Osteocyte (in vitro differentiated cells): ENCODE results near the gene ZBTB49. TPM values are rescaled to one million over a fixed set of nuclear protein-coding genes. Genes with fewer than 3 reads are reported as not detected.
A peak's percentile ranks its signal among the peaks of the same experiment; 100 is the strongest.

Experiments used
- DNase-seq: peaks from one replicate; pipeline ENCODE4 v3.0.0; 2021; ENCODE audit warnings: mixed read lengths; ENCODE audit not compliant: unreplicated experiment; ENCODE audit errors: extremely low spot score
- H3K27ac Mint-ChIP-seq: one replicate; pipeline ENCODE4 v1.8.0; 2021; ENCODE audit warnings: mild to moderate bottlenecking, mixed read lengths; ENCODE audit not compliant: unreplicated experiment
- H3K27me3 Mint-ChIP-seq: one replicate; pipeline ENCODE4 v1.8.0; 2021; ENCODE audit warnings: mixed read lengths; ENCODE audit not compliant: unreplicated experiment
- H3K36me3 Mint-ChIP-seq: one replicate; pipeline ENCODE4 v1.8.0; 2021; ENCODE audit warnings: mixed read lengths; ENCODE audit not compliant: unreplicated experiment
- H3K4me1 Mint-ChIP-seq: one replicate; pipeline ENCODE4 v1.8.0; 2021; ENCODE audit warnings: mixed read lengths; ENCODE audit not compliant: unreplicated experiment
- H3K4me3 Mint-ChIP-seq: one replicate; pipeline ENCODE4 v1.8.0; 2021; ENCODE audit warnings: mild to moderate bottlenecking, moderate library complexity, mixed read lengths; ENCODE audit not compliant: unreplicated experiment
- H3K9me3 Mint-ChIP-seq: one replicate; pipeline ENCODE4 v1.8.0; 2021; ENCODE audit warnings: mixed read lengths; ENCODE audit not compliant: unreplicated experiment
- total RNA-seq: library from RNA; stranded (reverse); gene quantifications from 2 replicates; pipeline ENCODE4 v1.2.1, GENCODE V29; 2021
- TF ChIP-seq, protein P1 (sequence below): fragments of 200-600 bp; sonication (generic); IDR thresholded peaks from 2 replicates; pipeline ENCODE4 v1.5.0; 2021; ENCODE audit warnings: antibody characterized with exemption, mild to moderate bottlenecking, moderate library complexity

Gene ZBTB49
- total RNA-seq, 1 donor from 2014 or later, result 6.4 TPM

DNA sequence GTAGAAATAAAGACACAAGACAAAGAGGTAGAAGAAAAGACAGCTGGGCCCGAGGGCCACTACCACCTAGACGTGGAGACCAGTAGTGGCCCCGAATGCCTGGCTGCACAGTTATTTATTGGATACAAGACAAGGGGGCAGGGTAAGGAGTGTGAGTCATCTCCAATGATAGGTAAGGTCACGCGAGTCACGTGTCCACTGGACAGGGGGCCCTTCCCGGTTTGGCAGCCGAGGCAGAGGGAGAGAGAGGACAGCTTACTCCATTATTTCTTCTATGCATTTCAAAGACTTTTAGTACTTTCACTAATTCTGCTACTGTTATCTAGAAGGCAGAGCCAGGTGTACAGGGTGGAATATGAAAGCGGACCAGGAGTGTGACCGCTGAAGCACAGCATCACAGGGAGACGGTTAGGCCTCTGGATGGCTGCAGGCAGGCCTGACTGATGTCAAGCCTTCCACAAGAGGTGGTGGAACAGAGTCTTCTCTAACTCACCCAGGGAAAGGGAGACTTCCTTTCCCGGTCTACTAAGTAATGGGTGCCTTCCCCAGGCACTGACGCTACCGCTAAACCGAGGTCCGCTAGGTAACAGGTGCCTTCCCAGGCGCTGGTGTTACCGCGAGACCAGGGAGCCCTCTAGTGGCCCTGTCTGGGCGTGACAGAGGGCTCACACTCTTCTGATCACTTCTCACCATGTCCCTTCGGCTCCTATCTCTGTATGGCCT, 44.9 kb downstream of the ZBTB49 start:
- no peak overlapping the region for H3K4me3 Mint-ChIP-seq
- peaks cover 3% of the 10 kb centered on the region for H3K9me3 Mint-ChIP-seq
- H3K27ac Mint-ChIP-seq, result no peak overlapping the region
- no peak for DNase-seq
- peaks cover 23% of the 10 kb centered on the region for H3K27me3 Mint-ChIP-seq
- TF ChIP-seq, protein P1, sequence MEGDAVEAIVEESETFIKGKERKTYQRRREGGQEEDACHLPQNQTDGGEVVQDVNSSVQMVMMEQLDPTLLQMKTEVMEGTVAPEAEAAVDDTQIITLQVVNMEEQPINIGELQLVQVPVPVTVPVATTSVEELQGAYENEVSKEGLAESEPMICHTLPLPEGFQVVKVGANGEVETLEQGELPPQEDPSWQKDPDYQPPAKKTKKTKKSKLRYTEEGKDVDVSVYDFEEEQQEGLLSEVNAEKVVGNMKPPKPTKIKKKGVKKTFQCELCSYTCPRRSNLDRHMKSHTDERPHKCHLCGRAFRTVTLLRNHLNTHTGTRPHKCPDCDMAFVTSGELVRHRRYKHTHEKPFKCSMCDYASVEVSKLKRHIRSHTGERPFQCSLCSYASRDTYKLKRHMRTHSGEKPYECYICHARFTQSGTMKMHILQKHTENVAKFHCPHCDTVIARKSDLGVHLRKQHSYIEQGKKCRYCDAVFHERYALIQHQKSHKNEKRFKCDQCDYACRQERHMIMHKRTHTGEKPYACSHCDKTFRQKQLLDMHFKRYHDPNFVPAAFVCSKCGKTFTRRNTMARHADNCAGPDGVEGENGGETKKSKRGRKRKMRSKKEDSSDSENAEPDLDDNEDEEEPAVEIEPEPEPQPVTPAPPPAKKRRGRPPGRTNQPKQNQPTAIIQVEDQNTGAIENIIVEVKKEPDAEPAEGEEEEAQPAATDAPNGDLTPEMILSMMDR, result peak; percentile 86
- H3K36me3 Mint-ChIP-seq, result no peaks in the 10 kb centered on the region
- peaks cover 2% of the 10 kb centered on the region for H3K4me1 Mint-ChIP-seq

DNA sequence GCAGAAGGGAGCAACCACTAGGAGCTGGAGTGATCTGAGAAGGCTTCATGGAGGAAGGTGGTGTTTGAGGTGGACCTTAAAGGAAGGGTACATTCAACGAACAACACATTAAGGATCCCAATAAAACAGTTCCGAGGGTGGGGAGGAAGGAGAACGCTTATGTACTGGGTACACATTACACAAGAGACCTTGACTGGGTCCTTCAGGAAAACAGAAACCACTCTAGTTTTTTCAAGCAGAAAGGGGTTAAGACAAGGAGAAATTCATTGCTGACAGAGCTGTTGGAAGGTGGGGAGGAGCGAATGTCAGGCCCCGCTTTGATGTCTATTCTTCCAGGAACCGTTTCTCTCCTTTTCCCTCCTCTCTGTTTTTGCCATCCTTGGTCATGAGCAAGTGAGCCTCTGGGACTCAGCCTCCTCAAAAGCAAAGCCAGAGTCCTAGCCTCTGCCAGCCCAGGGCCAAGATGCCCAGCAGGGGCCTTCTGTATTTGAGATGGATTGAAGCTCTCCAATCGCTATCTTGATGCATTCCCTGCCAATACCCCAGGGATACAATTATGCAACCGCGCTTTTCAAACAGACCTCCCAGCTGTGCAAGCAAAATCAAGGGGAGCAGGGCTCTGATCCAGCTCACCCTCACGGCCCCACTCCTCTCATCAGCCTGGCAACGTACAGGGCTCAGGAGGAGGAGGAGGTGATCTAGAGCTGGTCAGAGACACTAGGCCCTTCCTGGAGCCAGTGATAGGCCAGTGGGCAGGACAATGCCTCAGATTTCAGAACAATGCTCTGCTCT, 48.4 kb downstream of the ZBTB49 start:
- H3K9me3 Mint-ChIP-seq, result no peaks in the 10 kb centered on the region
- DNase-seq, result no peak
- TF ChIP-seq, protein P1, result no peak
- peaks cover 2% of the 10 kb centered on the region for H3K4me1 Mint-ChIP-seq
- no peak overlapping the region for H3K27ac Mint-ChIP-seq
- peaks cover 26% of the 10 kb centered on the region for H3K27me3 Mint-ChIP-seq
- no peak overlapping the region for H3K4me3 Mint-ChIP-seq
- no peaks in the 10 kb centered on the region for H3K36me3 Mint-ChIP-seq

DNA sequence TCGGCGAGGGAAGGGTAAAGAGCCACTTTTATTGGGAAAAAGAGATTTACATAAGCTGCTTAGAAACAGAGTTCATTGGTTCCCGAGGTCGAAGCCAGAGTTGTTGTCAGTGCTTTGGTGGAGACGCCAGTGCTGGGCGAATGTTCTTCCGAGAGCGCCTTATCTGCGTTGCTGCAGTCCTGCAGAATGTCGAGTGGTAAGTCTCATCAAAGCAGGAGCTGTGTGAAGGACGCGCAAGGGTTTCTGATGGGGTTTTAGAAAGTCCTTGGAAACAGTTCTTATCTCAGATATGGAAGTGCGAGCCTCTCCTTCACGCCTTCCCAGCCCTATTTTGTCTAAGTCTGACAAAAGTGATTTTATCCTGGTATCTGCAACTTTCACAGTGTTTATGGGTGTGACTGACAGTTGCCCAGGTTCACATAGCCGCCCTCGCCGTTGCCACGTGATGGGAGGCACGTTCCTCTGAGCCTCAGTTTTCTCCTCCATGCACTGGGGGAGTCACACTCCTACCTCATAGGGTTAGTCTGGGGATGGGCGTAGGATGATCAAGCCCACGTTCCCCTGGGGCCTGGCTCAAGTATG, 49.5 kb downstream of the ZBTB49 start:
- Mint-ChIP-seq H3K36me3 (no peaks in the 10 kb centered on the region), H3K9me3 (no peaks in the 10 kb centered on the region), H3K4me1 (peaks cover 2% of the 10 kb centered on the region), H3K27ac (no peak overlapping the region), H3K27me3 (peaks cover 26% of the 10 kb centered on the region), H3K4me3 (no peak overlapping the region)
- TF ChIP-seq, protein P1, result no peak
- no peak for DNase-seq

DNA sequence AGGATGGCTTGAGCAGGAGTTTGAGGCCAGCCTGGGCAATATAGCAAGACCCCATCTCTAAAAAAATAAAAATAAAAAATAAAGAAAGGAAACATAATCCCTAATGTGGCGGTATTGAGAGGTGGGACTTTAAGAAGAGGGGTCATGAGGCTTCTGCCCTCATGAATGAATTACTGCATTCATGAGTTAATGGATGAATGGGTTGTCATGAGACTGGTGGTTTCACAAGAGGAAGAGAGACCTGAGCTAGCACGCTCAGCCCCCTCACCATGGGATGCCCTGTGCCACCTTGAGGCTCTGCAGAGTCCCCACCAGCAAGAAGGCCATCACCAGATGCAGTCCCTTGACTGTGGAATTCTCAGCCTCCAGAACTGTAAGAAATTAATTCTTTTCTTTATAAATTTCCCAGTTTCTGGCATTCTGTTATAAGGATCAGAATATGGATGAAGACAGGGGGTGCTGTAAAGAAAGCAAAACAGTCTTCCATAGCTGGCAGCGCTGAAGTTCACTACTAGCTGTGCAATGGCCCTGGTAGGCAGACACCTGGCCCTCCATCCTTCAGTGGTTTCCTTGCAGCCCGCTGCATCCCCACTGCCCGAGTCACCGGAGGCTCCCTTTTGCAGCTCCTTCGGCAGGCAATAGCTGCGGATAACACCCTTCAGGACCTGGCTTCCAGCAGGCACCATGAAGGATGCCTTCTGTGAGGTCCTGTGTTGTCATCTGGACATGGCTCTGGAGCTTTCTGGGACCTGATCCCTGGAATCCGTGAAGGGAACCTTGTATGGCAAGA, 52.0 kb downstream of the ZBTB49 start:
- TF ChIP-seq, protein P1, result no peak
- DNase-seq, result no peak
- no peaks in the 10 kb centered on the region for H3K36me3 Mint-ChIP-seq

More for the DNA sequence above, 52.0 kb downstream of the ZBTB49 start:
- Mint-ChIP-seq H3K9me3 (no peaks in the 10 kb centered on the region), H3K4me1 (no peaks in the 10 kb centered on the region), H3K27ac (no peak overlapping the region), H3K27me3 (peaks cover 23% of the 10 kb centered on the region), H3K4me3 (no peak overlapping the region)
